Right lung (tissue), 5 donors: ENCODE measurements around the gene RADIL. TPM values are rescaled to one million over a fixed set of nuclear protein-coding genes. Genes with fewer than 3 reads are reported as not detected.
"Not testable (repeated sequence)": the region's sequence is repeated elsewhere in the genome, so short reads cannot be mapped to it uniquely, and the experiment has no call there.

Experiments
- DNase-seq, 2 donors: peaks; one replicate each; pipeline ENCODE4 v3.0.0-alpha.2; 2013
- polyA plus RNA-seq, 5 donors: library from polyadenylated mRNA; unstranded; fragments of 120-200 nt; gene quantifications; one replicate each; pipeline versions ENCODE4 v1.2.1 to v1.2.3, GENCODE V29; 2013; ENCODE audit warnings: inconsistent platforms in 1 of 5, low replicate concordance in 1 of 5; ENCODE audit not compliant: insufficient read length in 5 of 5, insufficient read depth in 1 of 5

Gene RADIL
- polyA plus RNA-seq, 5 donors = 6.6 to 12.9 (median 8.8) TPM

DNA sequence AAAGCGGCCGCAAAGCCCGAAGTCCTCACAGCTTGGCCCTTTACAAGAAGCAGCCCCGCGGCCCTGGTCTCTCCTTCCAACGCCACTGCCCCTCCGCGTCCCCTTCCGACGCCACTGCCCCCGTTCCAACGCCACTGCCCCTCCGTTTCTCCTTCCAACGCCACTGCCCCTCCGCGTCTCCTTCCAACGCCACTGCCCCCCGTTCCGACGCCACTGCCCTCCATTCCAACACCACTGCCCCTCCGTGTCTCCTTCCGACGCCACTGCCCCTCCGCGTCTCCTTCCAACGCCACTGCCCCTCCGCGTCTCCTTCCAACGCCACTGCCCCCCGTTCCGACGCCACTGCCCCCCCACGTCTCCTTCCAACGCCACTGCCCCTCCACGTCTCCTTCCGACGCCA, 75.0 kb downstream of the RADIL start:
- DNase-seq = no peak

DNA sequence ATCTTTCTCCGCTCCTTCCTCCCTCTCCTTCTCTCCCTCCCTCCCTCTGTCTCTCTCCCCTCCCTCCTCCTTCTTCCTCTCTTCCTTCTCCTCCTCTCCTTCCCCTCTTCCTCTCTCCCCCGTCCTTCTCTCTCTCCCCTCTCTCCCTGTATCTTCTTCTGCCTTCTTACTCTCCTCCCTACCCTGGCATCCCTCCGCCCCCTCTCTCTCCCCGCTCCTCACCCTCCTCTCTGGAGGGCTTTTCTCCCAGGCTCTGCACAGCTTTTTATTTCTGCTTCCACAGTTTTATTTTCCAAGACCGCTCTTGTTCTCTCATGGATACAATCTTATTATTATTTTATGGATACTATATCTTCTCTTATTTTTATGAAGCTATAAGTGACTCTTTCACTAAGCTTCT, 75.5 kb downstream of the RADIL start:
- DNase-seq = no peak

DNA sequence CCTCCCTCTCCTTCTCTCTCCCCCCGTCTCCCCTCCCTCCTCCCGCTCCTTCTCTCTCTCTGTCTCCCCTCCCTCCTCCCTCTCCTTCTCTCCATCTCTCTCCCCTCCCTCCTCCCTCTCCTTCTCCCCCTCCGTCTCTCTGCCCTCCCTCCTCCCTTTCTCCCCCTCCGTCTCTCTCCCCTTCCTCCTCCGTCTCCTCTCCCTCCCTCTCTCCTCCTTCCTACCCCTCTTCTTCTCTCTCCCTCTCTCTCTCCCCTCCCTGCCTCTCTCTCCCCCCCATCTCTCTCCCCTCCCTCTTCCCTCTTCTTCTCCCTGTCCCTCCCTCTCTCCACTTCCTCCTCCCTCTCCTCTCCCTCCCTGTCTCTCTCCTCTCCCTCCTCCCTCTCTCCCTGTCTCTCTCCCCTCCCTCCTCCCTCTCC, 75.9 kb downstream of the RADIL start:
- DNase-seq = no peak

DNA sequence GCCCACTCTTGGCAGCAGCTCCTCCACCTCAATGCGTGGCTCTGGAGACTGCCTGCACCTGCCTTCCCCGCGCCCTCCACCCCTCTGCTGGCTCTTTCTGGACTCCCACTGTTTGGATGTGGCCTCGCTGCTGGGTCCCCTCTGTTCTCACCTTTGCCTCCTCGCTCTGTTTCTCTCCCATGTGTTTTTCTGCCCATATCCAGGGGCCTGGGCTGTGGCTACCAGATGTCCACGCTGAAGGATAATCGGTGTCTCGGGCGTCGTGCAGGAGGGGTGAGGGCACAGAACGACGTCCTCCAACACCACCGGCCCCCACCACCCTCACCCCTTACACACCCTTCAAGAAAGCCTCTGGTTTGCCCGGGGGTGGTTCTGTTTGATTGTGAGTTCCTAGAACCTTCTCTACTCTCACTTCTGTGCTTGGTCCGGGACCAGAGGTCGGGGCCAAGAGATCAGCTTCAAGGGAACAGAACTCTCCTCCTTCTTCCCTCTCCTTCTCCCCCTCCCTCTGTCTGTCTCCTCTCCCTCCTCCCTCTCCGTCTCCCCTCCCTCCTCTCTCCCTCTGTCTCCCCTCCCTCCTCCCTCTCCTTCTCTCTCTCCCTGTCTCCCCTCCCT, 76.4 kb downstream of the RADIL start:
- no peak for DNase-seq

DNA sequence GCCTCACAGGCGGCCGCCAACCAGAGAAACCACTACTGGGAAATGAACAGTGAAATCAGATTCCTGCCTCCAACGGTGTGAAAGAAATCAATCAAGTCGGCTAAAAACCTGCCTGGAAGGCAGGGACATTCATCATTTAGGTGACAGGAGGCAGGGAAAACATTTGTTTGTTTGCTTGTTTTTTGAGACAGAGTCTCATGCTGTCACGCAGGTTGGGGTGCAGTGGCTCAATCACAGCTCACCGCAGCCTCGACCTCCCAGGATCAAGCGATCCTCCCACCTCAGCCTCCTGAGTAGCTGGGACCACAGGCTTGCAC, 77.6 kb downstream of the RADIL start:
- DNase-seq = no peak

GRCh38 chr7:4805110-4805983, 78.2 kb downstream of the RADIL start:
- no peak for DNase-seq

GRCh38 chr7:4803397-4804241, 79.9 kb downstream of the RADIL start:
- DNase-seq = no peak

GRCh38 chr7:4802577-4802976, 80.9 kb downstream of the RADIL start:
- not testable (repeated sequence) for DNase-seq

DNA sequence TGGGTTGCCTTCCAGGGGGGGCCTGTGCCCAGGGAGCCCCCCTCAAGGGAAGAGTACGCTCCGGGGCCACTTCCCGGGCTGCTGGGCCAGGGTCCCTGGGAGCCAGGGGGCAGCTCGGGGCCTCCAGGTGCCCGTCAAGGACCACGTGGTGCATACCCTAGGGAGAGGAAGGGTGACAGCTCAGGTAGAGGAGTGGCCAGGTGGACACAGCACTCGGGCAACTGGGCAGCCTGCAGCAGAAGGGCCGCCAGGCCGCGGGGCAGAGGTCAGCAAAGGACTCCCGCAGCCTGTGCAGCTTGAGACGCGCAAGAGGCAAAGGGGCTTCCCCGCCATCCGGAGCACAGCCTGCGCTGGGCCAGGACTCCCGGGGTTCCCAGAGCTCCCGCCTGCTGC, 81.7 kb downstream of the RADIL start:
- no peak for DNase-seq

DNA sequence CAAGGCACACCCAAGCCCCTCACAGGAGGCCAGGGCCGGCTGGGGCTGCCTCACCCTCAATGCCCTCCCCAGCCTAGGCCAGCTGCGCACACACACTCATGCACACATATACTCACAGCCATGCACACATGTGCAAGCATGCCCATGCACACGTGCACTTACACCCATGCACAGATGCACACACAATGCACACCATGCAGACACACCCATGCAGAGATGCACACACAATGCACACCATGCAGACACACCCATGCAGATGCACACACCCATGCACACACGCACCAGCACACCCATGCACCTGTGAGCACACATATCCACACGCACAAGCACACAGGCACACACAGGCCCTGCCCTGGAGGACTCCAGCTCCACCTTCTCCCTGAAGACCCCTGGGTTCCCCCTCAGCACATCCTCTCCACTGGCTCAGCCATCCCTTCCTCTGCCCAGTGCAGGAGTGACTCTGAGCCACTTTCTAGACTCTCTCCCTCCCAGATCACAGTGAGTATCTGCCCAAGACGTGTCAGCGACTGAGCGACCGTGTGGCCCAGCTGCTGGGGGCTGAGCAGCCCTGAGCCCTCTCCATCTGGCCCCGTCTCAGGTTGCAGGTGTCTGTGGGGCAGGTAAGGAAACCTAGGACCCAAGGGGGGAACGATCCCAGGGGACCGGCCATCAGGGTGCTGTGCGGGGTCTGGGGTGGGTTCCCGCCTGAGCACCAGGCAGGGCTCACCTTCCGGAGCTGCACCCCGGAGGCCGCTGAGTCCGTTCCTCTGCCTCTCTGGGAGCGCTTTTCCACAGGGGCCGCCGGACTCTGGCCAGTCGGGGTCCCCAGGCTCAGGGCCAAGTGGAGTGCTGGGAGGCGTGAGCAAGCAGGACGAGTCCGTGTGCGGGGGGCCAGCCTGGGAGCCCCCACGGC, 82.3 kb downstream of the RADIL start:
- DNase-seq = no peak

DNA sequence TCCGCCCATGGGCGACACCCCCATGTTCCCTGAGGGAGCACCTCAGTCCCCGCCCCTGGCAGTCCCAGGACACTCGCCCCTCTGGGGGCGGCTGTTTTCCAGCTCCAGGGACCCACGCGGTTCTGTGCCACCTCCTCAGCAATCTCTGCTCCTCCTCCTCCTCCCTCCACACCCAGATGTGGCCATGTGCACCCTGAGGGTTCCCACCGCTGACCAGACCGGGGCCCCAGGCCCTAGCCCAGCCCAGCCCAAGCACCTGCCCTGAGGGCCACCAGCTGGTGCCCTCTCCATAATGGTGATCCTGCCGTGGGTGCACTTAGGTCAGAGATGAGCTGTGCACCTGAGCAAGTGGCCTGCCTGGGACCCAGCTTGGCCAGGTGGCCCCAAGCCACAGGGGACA, 83.0 kb downstream of the RADIL start:
- no peak for DNase-seq

- no peak for DNase-seq
Observed at GRCh38 chr7:4799508-4800268, 83.8 kb downstream of the RADIL start.

- DNase-seq = no peak
Observed at GRCh38 chr7:4798706-4799235, 84.7 kb downstream of the RADIL start.

DNA sequence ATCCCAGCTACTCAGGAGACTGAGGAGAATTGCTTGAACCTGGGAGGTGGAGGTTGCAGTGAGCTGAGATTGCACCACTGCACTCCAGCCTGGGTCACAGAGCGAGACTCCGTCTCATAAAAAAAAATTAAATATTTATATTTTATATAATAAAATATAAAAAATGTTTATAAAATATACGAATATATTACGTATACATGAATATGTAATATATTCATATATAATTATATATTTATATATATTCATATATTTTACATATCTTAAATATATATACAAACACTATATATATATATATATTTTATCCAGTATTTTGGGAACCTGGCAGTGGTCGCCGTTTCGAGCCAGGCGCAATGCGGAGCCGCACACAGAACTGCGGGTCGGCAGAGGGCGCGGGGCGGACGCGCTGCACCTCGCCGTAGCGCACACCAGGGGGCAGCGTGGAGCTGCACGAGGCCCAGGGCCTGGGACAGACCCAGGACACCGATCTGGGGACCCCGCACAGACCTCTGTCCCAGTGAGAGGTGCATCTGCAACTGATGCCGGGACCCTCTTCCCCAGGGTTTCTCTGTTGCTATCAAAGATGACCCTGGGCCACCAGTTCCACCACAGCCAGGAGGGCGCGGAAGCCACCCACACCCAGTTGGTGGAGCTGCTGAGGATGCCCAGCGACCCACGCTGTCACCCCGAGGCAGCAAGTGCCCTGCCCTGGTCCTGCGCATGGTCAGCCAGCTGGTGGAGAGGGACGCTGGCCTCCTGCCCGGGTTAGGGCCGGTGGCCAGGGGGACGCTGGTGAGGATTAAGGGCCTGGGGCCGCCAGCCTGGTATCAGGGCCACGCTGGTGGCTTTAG, 85.4 kb downstream of the RADIL start:
- DNase-seq = no peak

- DNase-seq = no peak
Observed at GRCh38 chr7:4796453-4796852, 87.1 kb downstream of the RADIL start.

DNA sequence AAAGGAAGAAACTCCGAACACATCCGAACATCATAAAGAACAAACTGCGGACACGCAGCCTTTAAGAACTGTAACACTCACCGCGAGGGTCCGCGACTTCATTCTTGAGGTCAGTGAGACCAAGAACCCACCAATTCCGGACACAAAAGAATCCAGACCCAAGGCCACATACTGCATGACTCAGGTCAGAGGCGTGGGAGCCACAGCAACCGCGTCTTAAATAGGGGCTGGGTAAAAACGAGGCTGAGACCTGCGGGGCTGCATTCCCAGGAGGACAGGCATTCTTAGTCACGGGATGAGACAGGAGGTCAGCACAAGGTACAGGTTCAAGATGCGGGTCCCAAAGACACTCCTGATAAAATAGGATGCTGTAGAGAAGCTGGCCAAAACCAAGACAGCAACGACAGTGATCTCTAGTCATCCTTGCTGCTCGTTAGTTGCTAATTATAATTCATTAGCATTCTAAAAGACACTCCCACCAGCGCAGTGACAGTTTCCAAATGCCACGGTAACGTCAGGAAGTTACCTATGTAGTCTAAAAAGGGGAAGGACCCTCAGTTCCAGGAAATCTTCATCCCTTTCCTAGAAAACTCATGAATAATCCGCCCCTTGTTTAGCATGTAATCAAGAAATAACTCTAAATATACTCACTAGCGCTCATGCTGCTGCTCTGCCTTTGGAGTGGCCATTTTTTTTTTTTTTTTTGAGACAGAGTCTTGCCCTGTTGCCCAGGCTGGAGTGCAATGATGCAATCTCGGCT, 88.7 kb downstream of the RADIL start:
- no peak for DNase-seq

GRCh38 chr7:4794171-4794570, 89.3 kb downstream of the RADIL start:
- DNase-seq = not testable (repeated sequence)

- not testable (repeated sequence) for DNase-seq
Observed at GRCh38 chr7:4793385-4793993, 90.0 kb downstream of the RADIL start.
